Thyroid gland (tissue), 4 donors: ENCODE data around the gene WNT4.

Source experiments
- POLR2A ChIP-seq, 2 donors: fragments of 450-650 bp; IDR thresholded peaks; one replicate each; pipeline ENCODE4 v1.6.1; 2017; ENCODE audit warnings: antibody characterized with exemption in 2 of 2, mild to moderate bottlenecking in 2 of 2, moderate library complexity in 1 of 2
- TF ChIP-seq, protein P1 (sequence below), 6 experiments: fragments of 200-600 bp in 3 of 6; fragments of 450-650 bp in 3 of 6; sonication (generic) in 3 of 6; IDR thresholded peaks; one replicate each; pipeline ENCODE4 v1.5.1; 2016 to 2019; ENCODE audit warnings: antibody characterized with exemption in 6 of 6, mild to moderate bottlenecking in 2 of 6, inconsistent platforms in 1 of 6, moderate library complexity in 1 of 6

DNA sequence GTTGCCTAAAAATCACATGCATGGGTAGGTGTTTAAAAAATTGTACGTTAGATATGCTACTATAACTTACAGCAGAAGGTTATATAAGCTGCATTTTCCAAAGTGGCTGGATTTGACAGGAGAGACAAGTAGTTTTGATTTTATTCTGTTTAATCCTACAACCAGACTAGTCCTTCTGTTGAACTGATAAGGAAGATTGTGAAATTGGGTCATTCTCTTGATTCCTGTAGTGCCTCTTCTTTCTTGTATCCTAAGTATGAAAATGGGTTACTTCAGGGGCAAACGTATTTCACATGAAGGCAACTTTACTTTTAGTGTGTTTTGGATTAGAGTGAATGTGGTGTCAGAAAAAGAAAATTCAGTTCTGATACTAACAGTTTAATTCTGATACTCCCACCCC, 71.4 kb downstream of the WNT4 start:
- TF ChIP-seq, protein P1, sequence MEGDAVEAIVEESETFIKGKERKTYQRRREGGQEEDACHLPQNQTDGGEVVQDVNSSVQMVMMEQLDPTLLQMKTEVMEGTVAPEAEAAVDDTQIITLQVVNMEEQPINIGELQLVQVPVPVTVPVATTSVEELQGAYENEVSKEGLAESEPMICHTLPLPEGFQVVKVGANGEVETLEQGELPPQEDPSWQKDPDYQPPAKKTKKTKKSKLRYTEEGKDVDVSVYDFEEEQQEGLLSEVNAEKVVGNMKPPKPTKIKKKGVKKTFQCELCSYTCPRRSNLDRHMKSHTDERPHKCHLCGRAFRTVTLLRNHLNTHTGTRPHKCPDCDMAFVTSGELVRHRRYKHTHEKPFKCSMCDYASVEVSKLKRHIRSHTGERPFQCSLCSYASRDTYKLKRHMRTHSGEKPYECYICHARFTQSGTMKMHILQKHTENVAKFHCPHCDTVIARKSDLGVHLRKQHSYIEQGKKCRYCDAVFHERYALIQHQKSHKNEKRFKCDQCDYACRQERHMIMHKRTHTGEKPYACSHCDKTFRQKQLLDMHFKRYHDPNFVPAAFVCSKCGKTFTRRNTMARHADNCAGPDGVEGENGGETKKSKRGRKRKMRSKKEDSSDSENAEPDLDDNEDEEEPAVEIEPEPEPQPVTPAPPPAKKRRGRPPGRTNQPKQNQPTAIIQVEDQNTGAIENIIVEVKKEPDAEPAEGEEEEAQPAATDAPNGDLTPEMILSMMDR (IDR thresholded peaks at IDR 0.05): no peak
- TF ChIP-seq POLR2A (IDR thresholded peaks at IDR 0.05): no peak
